Liver (tissue), 3 donors: ENCODE results near the gene MKNK1.

Source experiments
- ATF3 ChIP-seq: IDR thresholded peaks from 2 replicates; pipeline ENCODE4 v1.6.1; 2016; ENCODE audit warnings: antibody characterized with exemption
- EGR1 ChIP-seq, 2 donors: IDR thresholded peaks; 2 replicates each; pipeline ENCODE4 v1.6.1; 2016 to 2018; ENCODE audit warnings: antibody characterized with exemption in 2 of 2, low read depth in 2 of 2
- FOXA1 ChIP-seq: IDR thresholded peaks from 2 replicates; pipeline ENCODE4 v1.6.1; 2016; ENCODE audit warnings: antibody characterized with exemption
- GABPA ChIP-seq, 2 donors: IDR thresholded peaks in 1 of 2; conservative IDR thresholded peaks in 1 of 2; 2 replicates each; pipeline ENCODE4 v1.6.1; 2016; ENCODE audit warnings: antibody characterized with exemption in 2 of 2, mild to moderate bottlenecking in 1 of 2, moderate library complexity in 1 of 2
- HNF4G ChIP-seq: IDR thresholded peaks from 2 replicates; pipeline ENCODE4 v1.6.1; 2016; ENCODE audit warnings: antibody characterized with exemption
- JUND ChIP-seq, 2 donors: IDR thresholded peaks; 2 replicates each; pipeline ENCODE4 v1.6.1; 2016; ENCODE audit warnings: antibody characterized with exemption in 2 of 2
- MAX ChIP-seq: IDR thresholded peaks from 2 replicates; pipeline ENCODE4 v1.6.1; 2016; ENCODE audit warnings: antibody characterized with exemption
- RAD21 ChIP-seq, 2 donors: IDR thresholded peaks; 2 replicates each; pipeline ENCODE4 v1.6.1; 2016; ENCODE audit warnings: antibody characterized with exemption in 2 of 2, mild to moderate bottlenecking in 2 of 2
- RXRA ChIP-seq, 2 donors: IDR thresholded peaks; 2 replicates each; pipeline ENCODE4 v1.6.1; 2017 to 2018; ENCODE audit warnings: antibody characterized with exemption in 2 of 2, mild to moderate bottlenecking in 1 of 2
- TAF1 ChIP-seq: conservative IDR thresholded peaks from 2 replicates; pipeline ENCODE4 v1.6.1; 2016; ENCODE audit warnings: antibody characterized with exemption, mild to moderate bottlenecking
- YY1 ChIP-seq: IDR thresholded peaks from 2 replicates; pipeline ENCODE4 v1.6.1; 2016; ENCODE audit warnings: antibody characterized with exemption, mild to moderate bottlenecking
- TF ChIP-seq, protein P1 (sequence below): IDR thresholded peaks from 2 replicates; pipeline ENCODE4 v1.6.1; 2016; ENCODE audit warnings: antibody characterized with exemption, mild to moderate bottlenecking
- TF ChIP-seq, protein P2 (sequence below): IDR thresholded peaks from 2 replicates; pipeline ENCODE4 v1.6.1; 2016; ENCODE audit warnings: antibody characterized with exemption
- TF ChIP-seq, protein P3 (sequence below): fragments of 150-350 bp; IDR thresholded peaks from 2 replicates; pipeline ENCODE4 v1.5.1; 2017; ENCODE audit warnings: improper control_type of control experiment, low read depth, low read length; ENCODE audit not compliant: missing input control
- donor health status: healthy.
- donor health status: healthy.

DNA sequence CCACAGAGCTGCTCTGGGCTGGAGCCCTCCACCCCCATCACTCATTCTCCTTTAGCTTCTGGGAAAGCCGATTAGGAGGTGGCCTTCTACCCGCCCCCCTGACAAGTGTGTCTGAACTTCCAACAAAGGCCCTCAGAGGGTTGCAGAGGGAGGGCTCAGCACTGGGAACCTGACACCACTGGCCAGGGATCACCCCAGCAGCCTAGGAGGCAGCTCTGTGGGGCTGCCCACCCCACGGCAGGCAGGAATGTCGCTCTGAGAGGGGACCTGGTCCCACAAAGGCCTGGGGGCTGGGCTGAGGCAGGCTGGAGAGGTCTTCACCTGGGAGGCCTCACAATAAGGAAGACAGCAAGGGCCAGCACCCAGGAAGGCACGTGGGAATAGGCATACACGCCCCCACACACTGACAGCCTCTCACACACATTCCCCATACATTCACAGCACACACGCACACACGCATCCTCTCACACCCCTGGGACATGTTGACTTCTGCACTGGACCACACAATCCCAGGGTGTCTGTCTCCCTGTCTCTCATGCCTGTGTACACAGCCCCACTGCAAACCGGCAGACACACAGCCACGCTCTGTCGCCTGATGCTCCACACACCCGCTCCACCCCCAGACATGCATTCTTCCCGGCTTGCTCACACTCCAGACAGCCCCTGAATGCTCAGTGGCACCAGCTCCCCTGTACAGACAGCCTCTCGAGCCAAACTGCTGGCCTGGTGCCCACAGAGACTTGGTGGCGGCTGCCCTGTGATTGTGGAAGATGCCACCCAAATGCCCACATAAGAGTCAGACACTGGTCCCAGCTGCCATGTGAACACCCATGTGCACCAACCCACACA is 83.8 kb downstream of the MKNK1 start:
- TF ChIP-seq RAD21 (IDR thresholded peaks at IDR 0.05) = no peak
- TF ChIP-seq, protein P1, sequence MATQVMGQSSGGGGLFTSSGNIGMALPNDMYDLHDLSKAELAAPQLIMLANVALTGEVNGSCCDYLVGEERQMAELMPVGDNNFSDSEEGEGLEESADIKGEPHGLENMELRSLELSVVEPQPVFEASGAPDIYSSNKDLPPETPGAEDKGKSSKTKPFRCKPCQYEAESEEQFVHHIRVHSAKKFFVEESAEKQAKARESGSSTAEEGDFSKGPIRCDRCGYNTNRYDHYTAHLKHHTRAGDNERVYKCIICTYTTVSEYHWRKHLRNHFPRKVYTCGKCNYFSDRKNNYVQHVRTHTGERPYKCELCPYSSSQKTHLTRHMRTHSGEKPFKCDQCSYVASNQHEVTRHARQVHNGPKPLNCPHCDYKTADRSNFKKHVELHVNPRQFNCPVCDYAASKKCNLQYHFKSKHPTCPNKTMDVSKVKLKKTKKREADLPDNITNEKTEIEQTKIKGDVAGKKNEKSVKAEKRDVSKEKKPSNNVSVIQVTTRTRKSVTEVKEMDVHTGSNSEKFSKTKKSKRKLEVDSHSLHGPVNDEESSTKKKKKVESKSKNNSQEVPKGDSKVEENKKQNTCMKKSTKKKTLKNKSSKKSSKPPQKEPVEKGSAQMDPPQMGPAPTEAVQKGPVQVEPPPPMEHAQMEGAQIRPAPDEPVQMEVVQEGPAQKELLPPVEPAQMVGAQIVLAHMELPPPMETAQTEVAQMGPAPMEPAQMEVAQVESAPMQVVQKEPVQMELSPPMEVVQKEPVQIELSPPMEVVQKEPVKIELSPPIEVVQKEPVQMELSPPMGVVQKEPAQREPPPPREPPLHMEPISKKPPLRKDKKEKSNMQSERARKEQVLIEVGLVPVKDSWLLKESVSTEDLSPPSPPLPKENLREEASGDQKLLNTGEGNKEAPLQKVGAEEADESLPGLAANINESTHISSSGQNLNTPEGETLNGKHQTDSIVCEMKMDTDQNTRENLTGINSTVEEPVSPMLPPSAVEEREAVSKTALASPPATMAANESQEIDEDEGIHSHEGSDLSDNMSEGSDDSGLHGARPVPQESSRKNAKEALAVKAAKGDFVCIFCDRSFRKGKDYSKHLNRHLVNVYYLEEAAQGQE = no peak
- TF ChIP-seq HNF4G = no peak
- no peak for TF ChIP-seq MAX
- TF ChIP-seq, protein P2, sequence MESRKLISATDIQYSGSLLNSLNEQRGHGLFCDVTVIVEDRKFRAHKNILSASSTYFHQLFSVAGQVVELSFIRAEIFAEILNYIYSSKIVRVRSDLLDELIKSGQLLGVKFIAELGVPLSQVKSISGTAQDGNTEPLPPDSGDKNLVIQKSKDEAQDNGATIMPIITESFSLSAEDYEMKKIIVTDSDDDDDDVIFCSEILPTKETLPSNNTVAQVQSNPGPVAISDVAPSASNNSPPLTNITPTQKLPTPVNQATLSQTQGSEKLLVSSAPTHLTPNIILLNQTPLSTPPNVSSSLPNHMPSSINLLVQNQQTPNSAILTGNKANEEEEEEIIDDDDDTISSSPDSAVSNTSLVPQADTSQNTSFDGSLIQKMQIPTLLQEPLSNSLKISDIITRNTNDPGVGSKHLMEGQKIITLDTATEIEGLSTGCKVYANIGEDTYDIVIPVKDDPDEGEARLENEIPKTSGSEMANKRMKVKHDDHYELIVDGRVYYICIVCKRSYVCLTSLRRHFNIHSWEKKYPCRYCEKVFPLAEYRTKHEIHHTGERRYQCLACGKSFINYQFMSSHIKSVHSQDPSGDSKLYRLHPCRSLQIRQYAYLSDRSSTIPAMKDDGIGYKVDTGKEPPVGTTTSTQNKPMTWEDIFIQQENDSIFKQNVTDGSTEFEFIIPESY = no peak
- TF ChIP-seq, protein P3, sequence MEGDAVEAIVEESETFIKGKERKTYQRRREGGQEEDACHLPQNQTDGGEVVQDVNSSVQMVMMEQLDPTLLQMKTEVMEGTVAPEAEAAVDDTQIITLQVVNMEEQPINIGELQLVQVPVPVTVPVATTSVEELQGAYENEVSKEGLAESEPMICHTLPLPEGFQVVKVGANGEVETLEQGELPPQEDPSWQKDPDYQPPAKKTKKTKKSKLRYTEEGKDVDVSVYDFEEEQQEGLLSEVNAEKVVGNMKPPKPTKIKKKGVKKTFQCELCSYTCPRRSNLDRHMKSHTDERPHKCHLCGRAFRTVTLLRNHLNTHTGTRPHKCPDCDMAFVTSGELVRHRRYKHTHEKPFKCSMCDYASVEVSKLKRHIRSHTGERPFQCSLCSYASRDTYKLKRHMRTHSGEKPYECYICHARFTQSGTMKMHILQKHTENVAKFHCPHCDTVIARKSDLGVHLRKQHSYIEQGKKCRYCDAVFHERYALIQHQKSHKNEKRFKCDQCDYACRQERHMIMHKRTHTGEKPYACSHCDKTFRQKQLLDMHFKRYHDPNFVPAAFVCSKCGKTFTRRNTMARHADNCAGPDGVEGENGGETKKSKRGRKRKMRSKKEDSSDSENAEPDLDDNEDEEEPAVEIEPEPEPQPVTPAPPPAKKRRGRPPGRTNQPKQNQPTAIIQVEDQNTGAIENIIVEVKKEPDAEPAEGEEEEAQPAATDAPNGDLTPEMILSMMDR = no peak
- TF ChIP-seq TAF1 = no peak
- TF ChIP-seq RXRA (IDR thresholded peaks at IDR 0.05) = no peak
- TF ChIP-seq EGR1 (IDR thresholded peaks at IDR 0.05; ENCODE audit: low read depth in 2 of 2) = no peak
- no peak for TF ChIP-seq YY1
- no peak for TF ChIP-seq JUND (IDR thresholded peaks at IDR 0.05)
- no peak for TF ChIP-seq ATF3
- no peak for TF ChIP-seq GABPA (IDR thresholded peaks at IDR 0.05 in 1 of 2, conservative IDR thresholded peaks at IDR 0.05 in 1 of 2)
- no peak for TF ChIP-seq FOXA1
